Mesendoderm (in vitro differentiated cells): ENCODE measurements around the gene RRN3.
"Not testable (repeated sequence)": the region's sequence is repeated elsewhere in the genome, so short reads cannot be mapped to it uniquely, and the experiment has no call there.

Source experiments
- DNase-seq: peaks from one replicate; pipeline ENCODE4 v3.0.0; 2013
- H2AK5ac ChIP-seq: 2 replicates; pipeline ENCODE4 v1.6.1; 2013; ENCODE audit warnings: low read length, inconsistent platforms
- H2BK120ac ChIP-seq: 2 replicates; pipeline ENCODE4 v1.6.1; 2013; ENCODE audit warnings: low read depth, mild to moderate bottlenecking, low read length, moderate library complexity, mixed read lengths
- H2BK15ac ChIP-seq: replicated peaks from 2 replicates; pipeline ENCODE4 v1.6.1; 2013; ENCODE audit warnings: low read depth, mild to moderate bottlenecking, moderate library complexity
- H2BK5ac ChIP-seq: 2 replicates; pipeline ENCODE4 v1.6.1; 2013; ENCODE audit warnings: low read length, inconsistent platforms
- H3K18ac ChIP-seq: 2 replicates; pipeline ENCODE4 v1.6.1; 2013; ENCODE audit warnings: mild to moderate bottlenecking, low read length, mixed read lengths
- H3K23ac ChIP-seq: one replicate; pipeline ENCODE4 v1.6.1; 2013; ENCODE audit warnings: low read length
- H3K27ac ChIP-seq: 2 replicates; pipeline ENCODE4 v1.5.1; 2013; ENCODE audit warnings: low read depth, mild to moderate bottlenecking, inconsistent platforms, low read length, moderate library complexity
- H3K27me3 ChIP-seq: 2 replicates; pipeline ENCODE4 v1.6.1; 2013; ENCODE audit warnings: low read length, control low read depth, mild to moderate bottlenecking, inconsistent platforms; ENCODE audit not compliant: insufficient read depth, poor library complexity
- H3K36me3 ChIP-seq: 2 replicates; pipeline ENCODE4 v1.6.1; 2013; ENCODE audit warnings: low read length, inconsistent platforms; ENCODE audit not compliant: control insufficient read depth, insufficient read depth
- H3K4ac ChIP-seq: one replicate; pipeline ENCODE4 v1.6.1; 2013; ENCODE audit warnings: low read depth, mild to moderate bottlenecking, low read length, moderate library complexity
- H3K4me1 ChIP-seq: 2 replicates; pipeline ENCODE4 v1.6.1; 2013; ENCODE audit warnings: low read depth, low read length, inconsistent platforms; ENCODE audit not compliant: control insufficient read depth
- H3K4me2 ChIP-seq: 2 replicates; pipeline ENCODE4 v1.6.1; 2013; ENCODE audit warnings: low read length
- H3K4me3 ChIP-seq: 2 replicates; pipeline ENCODE4 v1.5.1; 2013; ENCODE audit warnings: mild to moderate bottlenecking, low read length
- H3K56ac ChIP-seq: one replicate; pipeline ENCODE4 v1.6.1; 2013; ENCODE audit warnings: low read length
- H3K79me1 ChIP-seq: 2 replicates; pipeline ENCODE4 v1.6.1; 2013; ENCODE audit warnings: low read length, inconsistent platforms
- H3K79me2 ChIP-seq: 2 replicates; pipeline ENCODE4 v1.6.1; 2013; ENCODE audit warnings: mild to moderate bottlenecking, low read length; ENCODE audit not compliant: control insufficient read depth, insufficient read depth
- H3K9ac ChIP-seq: 2 replicates; pipeline ENCODE4 v1.6.1; 2013; ENCODE audit warnings: low read length, inconsistent platforms
- H4K5ac ChIP-seq: one replicate; pipeline ENCODE4 v1.6.1; 2013; ENCODE audit warnings: low read length
- H4K8ac ChIP-seq: one replicate; pipeline ENCODE4 v1.6.1; 2013; ENCODE audit warnings: low read depth, mild to moderate bottlenecking, control low read depth, low read length, moderate library complexity
- WGBS: extraction: QIAGEN DNeasy Blood & Tissue Kit; methylation state at CpG from one replicate; pipeline ENCODE4 v1.1.7; 2013; ENCODE audit warnings: low lambda C conversion rate, missing lambda C conversion rate; ENCODE audit not compliant: insufficient coverage; ENCODE audit errors: extremely low coverage; 5-methylcytosine and 5-hydroxymethylcytosine counted together

RRN3 gene

DNA sequence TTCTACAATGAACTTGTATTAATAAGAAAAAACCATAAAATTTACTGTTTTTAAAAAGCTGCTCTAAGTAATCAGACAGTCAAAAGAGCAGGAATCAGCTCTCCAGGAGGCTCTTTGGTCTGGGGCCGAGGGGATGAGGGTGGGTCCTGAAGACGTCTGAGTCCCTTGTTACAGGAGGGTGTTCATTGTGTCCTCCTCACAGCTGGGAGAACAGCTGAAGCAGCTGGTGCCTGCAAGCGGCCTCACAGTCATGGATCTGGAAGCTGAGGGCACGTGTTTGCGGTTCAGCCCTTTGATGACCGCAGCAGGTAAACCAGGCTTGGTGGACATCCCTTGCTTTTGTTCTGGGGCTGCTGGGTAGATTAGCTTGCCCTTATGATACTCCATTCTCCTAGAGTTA lies 64.3 kb downstream of the RRN3 start:
- H3K4me3 ChIP-seq, H3K4me1 ChIP-seq, H3K4me2 ChIP-seq, DNase-seq, H2AK5ac ChIP-seq, H3K9ac ChIP-seq, H3K4ac ChIP-seq, H2BK120ac ChIP-seq, H4K8ac ChIP-seq, H3K56ac ChIP-seq, H3K79me1 ChIP-seq, H3K23ac ChIP-seq, H3K79me2 ChIP-seq, H3K27me3 ChIP-seq, H2BK15ac ChIP-seq, H3K27ac ChIP-seq, H2BK5ac ChIP-seq, H4K5ac ChIP-seq, H3K18ac ChIP-seq: not testable (repeated sequence)
- WGBS, result no CpG with 5 or more reads among the region's 6 CpGs
- H3K36me3 ChIP-seq, result peaks cover 13% of the 10 kb centered on the region

DNA sequence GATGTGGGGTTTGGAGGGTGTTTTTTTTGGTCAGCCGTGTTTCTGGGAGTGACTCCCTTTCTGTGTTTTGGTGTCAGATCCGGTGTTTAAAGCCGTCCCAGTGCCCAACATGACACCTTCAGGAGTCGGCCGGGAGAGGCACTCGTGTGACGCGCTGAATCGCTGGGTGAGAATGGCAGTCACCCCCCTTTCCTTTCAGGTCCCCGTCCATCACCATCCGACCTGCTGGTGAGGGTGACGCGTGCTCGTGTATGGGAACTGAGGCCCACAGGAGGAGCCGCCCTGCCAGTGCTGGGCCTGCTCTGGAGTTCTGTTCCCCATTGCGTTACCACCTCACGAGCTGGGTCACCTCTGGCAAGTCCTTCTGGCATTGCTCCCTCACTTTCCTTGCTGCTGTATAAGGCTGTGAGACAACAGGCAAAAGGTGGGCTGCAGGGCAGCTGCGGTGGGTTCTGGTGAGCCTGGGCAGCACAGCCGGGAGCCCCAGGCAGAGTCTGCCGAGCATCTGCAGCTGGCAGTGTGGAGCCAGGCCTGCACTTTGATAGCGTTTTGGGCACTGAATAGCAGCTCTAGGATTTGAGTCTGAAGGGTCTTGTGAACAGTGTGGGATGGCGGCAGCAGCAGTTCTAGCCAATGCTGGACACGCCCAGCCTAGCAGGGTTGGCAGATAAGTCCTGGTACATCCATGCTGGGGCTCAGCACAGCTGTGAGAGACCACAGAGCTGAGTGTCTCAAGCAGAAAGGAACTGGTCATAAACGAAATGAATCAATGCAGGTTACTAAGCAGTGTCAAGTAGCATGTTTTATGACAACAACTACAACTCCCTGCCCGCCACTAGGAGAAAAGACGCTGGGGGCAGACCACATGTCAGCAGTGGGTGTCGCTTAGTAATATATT lies 65.0 kb downstream of the RRN3 start:
- H3K4me3 ChIP-seq, H3K56ac ChIP-seq, H3K4ac ChIP-seq, H3K79me1 ChIP-seq, H2BK15ac ChIP-seq, H3K23ac ChIP-seq, H3K18ac ChIP-seq, H2AK5ac ChIP-seq, H2BK120ac ChIP-seq, DNase-seq, H3K27ac ChIP-seq, H4K5ac ChIP-seq, H3K79me2 ChIP-seq, H2BK5ac ChIP-seq, H4K8ac ChIP-seq, H3K4me1 ChIP-seq, H3K27me3 ChIP-seq, H3K4me2 ChIP-seq, H3K9ac ChIP-seq: not testable (repeated sequence)
- H3K36me3 ChIP-seq, result peaks cover 12% of the 10 kb centered on the region
- WGBS, result no CpG with 5 or more reads among the region's 27 CpGs

DNA sequence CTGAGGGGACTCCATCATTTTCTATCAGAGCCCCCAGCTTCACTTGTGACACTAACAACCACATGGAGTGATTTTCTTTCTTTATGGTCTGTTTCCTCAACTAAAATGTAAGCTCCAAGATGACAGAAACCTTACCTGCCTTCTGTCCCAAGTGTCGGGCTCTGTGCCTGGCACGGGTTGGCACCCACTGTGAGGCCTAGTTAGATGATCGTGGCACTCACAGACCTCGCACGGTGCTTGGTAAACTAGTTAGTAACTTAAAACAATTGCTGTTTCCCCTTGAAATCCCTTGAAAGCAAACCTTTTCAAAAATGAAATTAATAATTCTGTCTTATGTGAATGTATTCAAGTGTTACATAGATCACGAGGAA lies 65.7 kb downstream of the RRN3 start:
- H2BK5ac ChIP-seq, H3K79me2 ChIP-seq, H3K79me1 ChIP-seq, H3K4me2 ChIP-seq, H3K36me3 ChIP-seq, H3K27me3 ChIP-seq, H3K9ac ChIP-seq, H3K4me3 ChIP-seq, H3K23ac ChIP-seq, H2BK15ac ChIP-seq, H3K18ac ChIP-seq, H3K4ac ChIP-seq, H4K5ac ChIP-seq, H3K56ac ChIP-seq, DNase-seq, H3K4me1 ChIP-seq, H2BK120ac ChIP-seq, H2AK5ac ChIP-seq, H3K27ac ChIP-seq, H4K8ac ChIP-seq: not testable (repeated sequence)
- WGBS, result no CpG with 5 or more reads among the region's 6 CpGs

DNA sequence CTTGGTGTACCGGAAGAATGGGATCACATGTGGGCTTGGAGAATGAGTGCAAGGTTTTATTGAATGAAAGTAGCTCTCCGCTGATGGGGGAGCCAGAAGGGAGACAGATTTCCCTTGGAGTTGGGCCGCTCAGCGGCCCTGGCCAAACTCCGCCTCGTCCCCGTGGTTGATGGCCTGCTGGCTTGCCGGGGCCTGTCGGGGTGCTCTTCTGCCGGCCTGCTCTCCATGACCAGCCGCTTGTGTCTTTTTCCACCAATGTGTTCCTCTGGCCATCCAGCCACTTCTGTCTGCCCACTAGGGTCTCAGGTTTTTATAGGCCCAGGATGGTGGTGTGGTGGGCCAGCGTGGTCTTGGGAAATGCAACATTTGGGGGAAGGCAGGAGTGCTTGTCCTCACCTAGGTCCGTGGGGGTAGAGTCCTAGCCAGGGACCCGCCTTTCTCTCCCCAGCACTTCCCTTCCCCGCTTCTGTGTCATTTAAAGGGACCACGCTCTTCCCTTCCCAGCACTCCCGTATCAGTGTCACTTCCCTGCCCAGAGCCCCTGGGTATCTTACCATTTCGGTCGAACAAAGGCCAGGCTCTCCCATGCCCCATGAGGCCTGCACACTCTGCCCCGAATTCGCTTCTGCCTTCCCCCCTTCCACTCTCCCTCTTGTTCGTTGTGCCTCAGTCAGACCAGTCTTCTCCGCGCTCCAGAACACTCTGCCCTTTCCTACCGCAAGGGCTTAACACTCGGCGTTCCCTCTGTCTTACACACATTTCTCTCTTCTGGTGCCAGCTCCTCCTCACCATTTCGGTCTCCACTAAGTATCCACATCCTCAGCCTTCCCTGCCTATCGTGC lies 66.3 kb downstream of the RRN3 start:
- H2BK120ac ChIP-seq, H3K4ac ChIP-seq, H4K5ac ChIP-seq, H2BK15ac ChIP-seq, H3K36me3 ChIP-seq, DNase-seq, H3K79me2 ChIP-seq, H3K4me2 ChIP-seq, H3K9ac ChIP-seq, H3K27me3 ChIP-seq, H3K56ac ChIP-seq, H3K4me3 ChIP-seq, H3K18ac ChIP-seq, H2AK5ac ChIP-seq, H3K79me1 ChIP-seq, H3K23ac ChIP-seq, H3K27ac ChIP-seq, H2BK5ac ChIP-seq, H4K8ac ChIP-seq, H3K4me1 ChIP-seq: not testable (repeated sequence)
- no CpG with 5 or more reads among the region's 29 CpGs for WGBS

DNA sequence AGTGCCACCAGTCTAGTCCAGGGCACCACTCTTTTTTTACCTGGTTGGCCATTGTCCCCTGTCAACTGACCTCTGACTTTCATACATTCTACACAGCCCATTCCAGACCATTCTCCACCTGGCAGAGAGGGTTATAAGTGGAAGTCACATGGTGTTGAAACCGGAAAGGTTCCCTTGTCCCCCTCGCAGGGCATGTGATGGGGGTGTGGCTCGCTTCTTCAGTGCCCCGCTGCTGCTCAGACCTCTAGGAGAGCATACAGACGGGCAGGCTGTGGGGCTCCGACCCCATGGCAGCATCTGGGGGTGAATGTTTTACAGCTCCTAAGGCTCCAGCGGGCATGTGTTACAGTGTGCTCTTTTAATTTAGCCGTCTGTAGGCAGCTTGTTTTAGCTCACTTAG lies 67.0 kb downstream of the RRN3 start:
- WGBS, result no CpG with 5 or more reads among the region's 8 CpGs
- H3K79me2 ChIP-seq, result not testable (repeated sequence)

More for the DNA sequence above, 67.0 kb downstream of the RRN3 start:
- not testable (repeated sequence) for H4K5ac ChIP-seq, H3K4me1 ChIP-seq, H3K4me3 ChIP-seq, H3K18ac ChIP-seq, H3K36me3 ChIP-seq, H3K27me3 ChIP-seq, H3K4ac ChIP-seq, H3K27ac ChIP-seq, H3K56ac ChIP-seq, DNase-seq, H2BK5ac ChIP-seq, H4K8ac ChIP-seq, H3K9ac ChIP-seq, H2AK5ac ChIP-seq, H2BK15ac ChIP-seq, H2BK120ac ChIP-seq, H3K79me1 ChIP-seq, H3K23ac ChIP-seq, H3K4me2 ChIP-seq
